Measurements from ENCODE around the gene PLEKHG5. TPM values are rescaled to one million over a fixed set of nuclear protein-coding genes. Genes with fewer than 3 reads are reported as not detected.

The PLEKHG5 gene
- total and polyA plus RNA-seq, 10 donors = 6.4 to 120 (median 59.4) TPM

DNA sequence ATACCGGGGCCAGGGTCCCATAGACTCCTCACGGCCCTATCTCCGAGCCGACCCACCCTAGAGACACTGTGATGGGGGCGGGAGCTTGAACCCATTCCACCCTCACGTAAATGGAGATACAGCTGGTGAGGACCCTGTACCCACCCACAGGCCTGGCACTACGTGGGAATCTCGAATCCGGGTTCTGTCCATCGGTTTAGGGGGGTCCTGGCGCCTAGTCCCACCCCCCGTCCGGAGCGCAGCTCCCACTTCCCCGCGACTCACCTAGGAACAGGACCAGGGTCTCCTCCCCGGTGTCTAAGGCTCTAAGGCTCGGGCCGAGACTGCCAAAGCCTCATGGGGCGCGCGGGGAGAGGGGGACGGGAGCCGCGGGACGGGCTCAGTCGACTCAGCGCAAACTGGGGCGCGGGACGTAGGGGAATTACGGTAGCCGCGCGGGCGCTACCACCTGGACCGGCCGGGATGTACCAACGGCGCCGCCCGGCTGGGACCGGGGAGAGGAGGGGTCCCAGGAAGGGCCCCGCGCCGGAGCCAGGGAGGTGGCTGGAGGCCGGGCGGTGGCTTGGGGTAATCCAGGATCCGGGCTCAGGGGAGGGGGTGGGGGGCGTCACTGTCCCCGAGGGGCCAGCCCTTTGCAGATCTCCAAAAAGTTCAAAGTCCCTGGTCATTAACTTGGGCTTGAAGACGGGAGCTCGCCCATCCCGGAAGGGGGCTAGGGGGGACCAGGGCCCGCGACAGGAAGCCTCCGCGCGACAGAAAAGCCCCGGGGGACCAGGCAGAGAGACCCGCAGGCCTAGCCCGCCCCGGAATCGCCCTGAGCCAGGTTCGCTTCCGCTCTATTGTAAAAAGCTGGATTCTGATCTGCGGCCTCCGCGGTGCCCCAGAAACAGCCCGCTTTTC, 1.0 kb downstream of the PLEKHG5 start:
- peaks cover 17 to 100% (median 66%) of the 10 kb centered on the region in 6 donors for H3K4me1 ChIP-seq
- 1 to 5% (median 2%) methylated on average over 32 to 70 of the region's 70 CpGs for WGBS, 5 donors
- intact Hi-C loops (cut with DNase I; ENCODE audit: low total_unique reads) = no loop called here
- no peaks in the 10 kb centered on the region for H3K36me3 ChIP-seq
- H3K27me3 ChIP-seq (replicated peaks in 1 of 7) = peaks cover 0 to 43% (median 13%) of the 10 kb centered on the region in 7 donors
- no peaks in the 10 kb centered on the region for H3K9me3 ChIP-seq
- H3K27ac ChIP-seq = peak overlapping the region; percentile 44 to 86 (median 81)
- TF ChIP-seq, protein P1, sequence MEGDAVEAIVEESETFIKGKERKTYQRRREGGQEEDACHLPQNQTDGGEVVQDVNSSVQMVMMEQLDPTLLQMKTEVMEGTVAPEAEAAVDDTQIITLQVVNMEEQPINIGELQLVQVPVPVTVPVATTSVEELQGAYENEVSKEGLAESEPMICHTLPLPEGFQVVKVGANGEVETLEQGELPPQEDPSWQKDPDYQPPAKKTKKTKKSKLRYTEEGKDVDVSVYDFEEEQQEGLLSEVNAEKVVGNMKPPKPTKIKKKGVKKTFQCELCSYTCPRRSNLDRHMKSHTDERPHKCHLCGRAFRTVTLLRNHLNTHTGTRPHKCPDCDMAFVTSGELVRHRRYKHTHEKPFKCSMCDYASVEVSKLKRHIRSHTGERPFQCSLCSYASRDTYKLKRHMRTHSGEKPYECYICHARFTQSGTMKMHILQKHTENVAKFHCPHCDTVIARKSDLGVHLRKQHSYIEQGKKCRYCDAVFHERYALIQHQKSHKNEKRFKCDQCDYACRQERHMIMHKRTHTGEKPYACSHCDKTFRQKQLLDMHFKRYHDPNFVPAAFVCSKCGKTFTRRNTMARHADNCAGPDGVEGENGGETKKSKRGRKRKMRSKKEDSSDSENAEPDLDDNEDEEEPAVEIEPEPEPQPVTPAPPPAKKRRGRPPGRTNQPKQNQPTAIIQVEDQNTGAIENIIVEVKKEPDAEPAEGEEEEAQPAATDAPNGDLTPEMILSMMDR (IDR thresholded peaks at IDR 0.05 in 8 of 11, conservative IDR thresholded peaks at IDR 0.05 in 3 of 11) = peak in 6 of 11 experiments; percentile 9 to 56 (median 32)
- TF ChIP-seq POLR2A (IDR thresholded peaks at IDR 0.05) = no peak
- TF ChIP-seq POLR2AphosphoS5 (IDR thresholded peaks at IDR 0.05) = peak in 2 of 3 donors; percentile 43 to 47
- peak; percentile 86 for DNase-seq
- peak overlapping the region; percentile 46 to 76 (median 56) for H3K4me3 ChIP-seq

DNA sequence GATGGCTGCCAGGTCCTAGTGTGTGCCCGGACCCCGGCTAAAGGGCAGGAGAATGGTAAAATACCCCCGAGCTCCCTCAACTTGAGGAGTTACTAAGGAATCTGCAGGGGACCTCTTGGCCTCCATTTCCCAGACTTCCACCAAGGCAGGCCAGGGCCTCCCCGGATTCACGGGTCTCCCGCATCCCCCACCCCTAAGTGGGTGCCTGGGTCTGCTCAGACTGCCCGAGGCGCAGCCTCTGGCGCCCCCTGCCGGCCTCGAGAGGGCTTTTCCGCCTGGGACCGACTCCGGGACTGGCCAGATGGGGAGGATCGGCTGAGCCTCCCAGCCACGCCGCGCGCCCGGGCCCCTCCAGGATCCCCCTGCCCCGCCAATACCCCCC, 1.7 kb downstream of the PLEKHG5 start:
- peak overlapping the region; percentile 46 to 76 (median 56) for H3K4me3 ChIP-seq
- intact Hi-C loops (cut with DNase I; ENCODE audit: low total_unique reads) = loop anchor here (5.0 kb wide), 2 partner anchors 58 to 158 kb away; no protein-coding TSS in a partner anchor

DNA sequence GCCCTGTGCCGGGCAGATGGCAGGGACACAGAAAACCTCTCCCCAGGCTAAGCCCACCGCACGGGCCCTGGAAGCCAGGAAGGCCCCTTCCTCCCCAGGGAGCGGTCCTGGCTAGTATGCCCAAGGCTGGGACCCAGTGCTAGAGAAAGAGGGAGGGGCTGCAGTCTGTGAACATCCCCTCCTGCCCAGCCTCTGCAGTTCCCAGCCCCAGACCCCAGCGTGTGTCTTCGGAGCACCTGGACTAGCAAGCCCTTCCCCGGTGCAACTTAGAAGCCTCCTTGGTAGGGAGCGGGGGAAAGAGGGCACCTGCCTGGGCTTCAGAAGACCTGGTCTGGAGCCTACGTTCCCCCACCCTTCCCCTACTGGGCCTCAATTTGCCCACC, 2.1 kb downstream of the PLEKHG5 start:
- DNase-seq = no peak
- 63 to 85% (median 80%) methylated on average over 9 of the region's 9 CpGs for WGBS, 5 donors
- Histone ChIP-seq H3K9me3 (no peaks in the 10 kb centered on the region), H3K4me3 (peak overlapping the region in 6 of 8 donors; percentile 4 to 76 (median 56)), H3K27me3 (replicated peaks in 1 of 7) (peaks cover 0 to 48% (median 19%) of the 10 kb centered on the region in 7 donors), H3K36me3 (no peaks in the 10 kb centered on the region), H3K27ac (peak overlapping the region; percentile 67 to 86 (median 81)), H3K4me1 (peaks cover 16 to 100% (median 68%) of the 10 kb centered on the region in 6 donors)
- TF ChIP-seq, protein P1 (IDR thresholded peaks at IDR 0.05 in 8 of 11, conservative IDR thresholded peaks at IDR 0.05 in 3 of 11) = no peak
- TF ChIP-seq POLR2AphosphoS5 (IDR thresholded peaks at IDR 0.05) (no peak), POLR2A (IDR thresholded peaks at IDR 0.05) (no peak)
- intact Hi-C loops (cut with DNase I; ENCODE audit: low total_unique reads) = loop anchor here (5.0 kb wide), 2 partner anchors 58 to 158 kb away; no protein-coding TSS in a partner anchor

More for the DNA sequence above, 1.7 kb downstream of the PLEKHG5 start:
- 11 to 15% (median 12%) methylated on average over 16 to 21 of the region's 21 CpGs; no CpG with 5 or more reads in 1 of the 5 donors for WGBS, 5 donors
- H3K9me3 ChIP-seq = no peaks in the 10 kb centered on the region
- TF ChIP-seq POLR2A (IDR thresholded peaks at IDR 0.05) (no peak), POLR2AphosphoS5 (IDR thresholded peaks at IDR 0.05) (peak in 2 of 3 donors; percentile 40 to 60)
- TF ChIP-seq, protein P1 (IDR thresholded peaks at IDR 0.05 in 8 of 11, conservative IDR thresholded peaks at IDR 0.05 in 3 of 11) = peak; percentile 68 to 98 (median 94)
- peaks cover 17 to 100% (median 68%) of the 10 kb centered on the region in 6 donors for H3K4me1 ChIP-seq
- H3K36me3 ChIP-seq = no peaks in the 10 kb centered on the region
- peak; percentile 93 for DNase-seq
- H3K27ac ChIP-seq = peak overlapping the region; percentile 44 to 86 (median 81)
- H3K27me3 ChIP-seq (replicated peaks in 1 of 7) = peaks cover 0 to 44% (median 19%) of the 10 kb centered on the region in 7 donors

Data from spleen (tissue), 11 donors.